ENCODE data around the gene TCF25. TPM values are rescaled to one million over a fixed set of nuclear protein-coding genes. Genes with fewer than 3 reads are reported as not detected.
"Not testable (repeated sequence)": the region's sequence is repeated elsewhere in the genome, so short reads cannot be mapped to it uniquely, and the experiment has no call there.

The TCF25 gene
- total and polyA plus RNA-seq, 5 donors, result 73.5 to 137 (median 101) TPM

GRCh38 chr16:89833664-89834363, 39.6 kb upstream of the TCF25 start:
- H3K27ac ChIP-seq (ENCODE audit: low read length); H3K4me3 ChIP-seq (ENCODE audit: low read length); H3K4me1 ChIP-seq (ENCODE audit: control insufficient read depth, insufficient read depth, low read length); intact Hi-C loops (cut with DNase I); H3K27me3 ChIP-seq (ENCODE audit: control insufficient read depth, insufficient read depth); H3K9me3 ChIP-seq (ENCODE audit: control insufficient read depth, low read length): not testable (repeated sequence)
- ATAC-seq (peak in 1 of 2 donors; percentile 24), DNase-seq (peak in 1 of 3 donors; percentile 52)
- 97% methylated on average over 39 of the region's 39 CpGs for WGBS

GRCh38 chr16:89834813-89835363, 38.5 kb upstream of the TCF25 start:
- WGBS, result 97% methylated on average over 42 of the region's 42 CpGs
- H3K4me1 ChIP-seq (ENCODE audit: control insufficient read depth, insufficient read depth, low read length); H3K27me3 ChIP-seq (ENCODE audit: control insufficient read depth, insufficient read depth); H3K9me3 ChIP-seq (ENCODE audit: control insufficient read depth, low read length); intact Hi-C loops (cut with DNase I); H3K27ac ChIP-seq (ENCODE audit: low read length); ATAC-seq; H3K4me3 ChIP-seq (ENCODE audit: low read length): not testable (repeated sequence)
- peak in 1 of 3 donors; percentile 10 for DNase-seq

GRCh38 chr16:89836484-89836883, 36.9 kb upstream of the TCF25 start:
- H3K9me3 ChIP-seq (ENCODE audit: control insufficient read depth, low read length); H3K4me1 ChIP-seq (ENCODE audit: control insufficient read depth, insufficient read depth, low read length); intact Hi-C loops (cut with DNase I); ATAC-seq; H3K27ac ChIP-seq (ENCODE audit: low read length); H3K4me3 ChIP-seq (ENCODE audit: low read length); H3K27me3 ChIP-seq (ENCODE audit: control insufficient read depth, insufficient read depth): not testable (repeated sequence)
- DNase-seq, result peak in 1 of 3 donors; percentile 23
- 86% methylated on average over 15 of the region's 15 CpGs for WGBS

- H3K9me3 ChIP-seq (ENCODE audit: control insufficient read depth, low read length), result no peaks in the 10 kb centered on the region
- ATAC-seq (no peak), DNase-seq (peak in 1 of 3 donors; percentile 29)
- H3K4me3 ChIP-seq (ENCODE audit: low read length), result no peak overlapping the region
- H3K4me1 ChIP-seq (ENCODE audit: control insufficient read depth, insufficient read depth, low read length), result no peaks in the 10 kb centered on the region
- H3K27me3 ChIP-seq (ENCODE audit: control insufficient read depth, insufficient read depth), result no peaks in the 10 kb centered on the region
- no peak overlapping the region for H3K27ac ChIP-seq (ENCODE audit: low read length)
- intact Hi-C loops (cut with DNase I), result no loop called here
- 94% methylated on average over 17 of the region's 17 CpGs for WGBS
These were observed 36.3 kb upstream of the TCF25 start for GRCh38 chr16:89837014-89837546.

GRCh38 chr16:89841275-89841674, 32.1 kb upstream of the TCF25 start:
- Histone ChIP-seq H3K4me1 (ENCODE audit: control insufficient read depth, insufficient read depth, low read length) (no peaks in the 10 kb centered on the region), H3K9me3 (ENCODE audit: control insufficient read depth, low read length) (no peaks in the 10 kb centered on the region), H3K27me3 (ENCODE audit: control insufficient read depth, insufficient read depth) (no peaks in the 10 kb centered on the region), H3K27ac (ENCODE audit: low read length) (no peak overlapping the region), H3K4me3 (ENCODE audit: low read length) (no peak overlapping the region)
- 88% methylated on average over 10 of the region's 10 CpGs for WGBS
- ATAC-seq (no peak), DNase-seq (no peak)
- intact Hi-C loops (cut with DNase I), result no loop called here

GRCh38 chr16:89842471-89843408, 30.7 kb upstream of the TCF25 start:
- H3K27ac ChIP-seq (ENCODE audit: low read length), result no peak overlapping the region
- no peaks in the 10 kb centered on the region for H3K9me3 ChIP-seq (ENCODE audit: control insufficient read depth, low read length)
- ATAC-seq (peak; percentile 9 to 39), DNase-seq (peak in 1 of 3 donors; percentile 67)
- no peaks in the 10 kb centered on the region for H3K27me3 ChIP-seq (ENCODE audit: control insufficient read depth, insufficient read depth)
- intact Hi-C loops (cut with DNase I), result no loop called here
- H3K4me3 ChIP-seq (ENCODE audit: low read length), result no peak overlapping the region
- 60% methylated on average over 26 of the region's 26 CpGs for WGBS
- H3K4me1 ChIP-seq (ENCODE audit: control insufficient read depth, insufficient read depth, low read length), result no peaks in the 10 kb centered on the region

GRCh38 chr16:89843409-89844350, 29.7 kb upstream of the TCF25 start:
- no peaks in the 10 kb centered on the region for H3K4me1 ChIP-seq (ENCODE audit: control insufficient read depth, insufficient read depth, low read length)
- DNase-seq (no peak), ATAC-seq (no peak)
- intact Hi-C loops (cut with DNase I), result no loop called here
- no peak overlapping the region for H3K4me3 ChIP-seq (ENCODE audit: low read length)
- H3K9me3 ChIP-seq (ENCODE audit: control insufficient read depth, low read length), result no peaks in the 10 kb centered on the region
- no peak overlapping the region for H3K27ac ChIP-seq (ENCODE audit: low read length)
- no peaks in the 10 kb centered on the region for H3K27me3 ChIP-seq (ENCODE audit: control insufficient read depth, insufficient read depth)
- 76% methylated on average over 19 of the region's 20 CpGs for WGBS

GRCh38 chr16:89844739-89845339, 28.6 kb upstream of the TCF25 start:
- DNase-seq (no peak), ATAC-seq (no peak)
- Histone ChIP-seq H3K4me1 (ENCODE audit: control insufficient read depth, insufficient read depth, low read length) (no peaks in the 10 kb centered on the region), H3K9me3 (ENCODE audit: control insufficient read depth, low read length) (no peaks in the 10 kb centered on the region), H3K27me3 (ENCODE audit: control insufficient read depth, insufficient read depth) (no peaks in the 10 kb centered on the region), H3K4me3 (ENCODE audit: low read length) (no peak overlapping the region), H3K27ac (ENCODE audit: low read length) (no peak overlapping the region)
- WGBS, result 73% methylated on average over 13 of the region's 13 CpGs
- intact Hi-C loops (cut with DNase I), result no loop called here

- Histone ChIP-seq H3K27ac (ENCODE audit: low read length) (no peak overlapping the region), H3K4me3 (ENCODE audit: low read length) (no peak overlapping the region), H3K4me1 (ENCODE audit: control insufficient read depth, insufficient read depth, low read length) (no peaks in the 10 kb centered on the region), H3K27me3 (ENCODE audit: control insufficient read depth, insufficient read depth) (no peaks in the 10 kb centered on the region), H3K9me3 (ENCODE audit: control insufficient read depth, low read length) (no peaks in the 10 kb centered on the region)
- DNase-seq, result no peak
- WGBS, result 53% methylated on average over 13 of the region's 13 CpGs
- ATAC-seq, result no peak
- intact Hi-C loops (cut with DNase I), result no loop called here
These were observed 28.0 kb upstream of the TCF25 start for GRCh38 chr16:89845417-89845816.
